Activated CD4-positive, alpha-beta T cell treated with anti-CD3 and anti-CD28 coated beads, Interleukin-2, amount 50 U/mL, for 16 hours (primary cell): ENCODE data around the gene TXNRD2.

Source experiments
- DNase-seq: peaks from one replicate; pipeline ENCODE4 v3.0.0-alpha.2; 2020

The TXNRD2 gene

GRCh38 chr22:19872779-19873137 lies 68.9 kb downstream of the TXNRD2 start:
- no peak for DNase-seq

GRCh38 chr22:19871845-19872778 lies 69.5 kb downstream of the TXNRD2 start:
- no peak for DNase-seq

- DNase-seq = no peak
Measured at GRCh38 chr22:19871023-19871844, 70.4 kb downstream of the TXNRD2 start.

- DNase-seq = no peak
Measured at GRCh38 chr22:19870153-19871022, 71.2 kb downstream of the TXNRD2 start.

GRCh38 chr22:19869497-19870152 lies 72.0 kb downstream of the TXNRD2 start:
- DNase-seq = no peak

- DNase-seq = no peak
Measured at GRCh38 chr22:19868773-19869471, 72.7 kb downstream of the TXNRD2 start.

GRCh38 chr22:19868333-19868732 lies 73.3 kb downstream of the TXNRD2 start:
- no peak for DNase-seq

- no peak for DNase-seq
Measured at GRCh38 chr22:19867617-19868016, 74.0 kb downstream of the TXNRD2 start.

- no peak for DNase-seq
Measured at GRCh38 chr22:19866665-19867009, 75.0 kb downstream of the TXNRD2 start.

- no peak for DNase-seq
Measured at GRCh38 chr22:19865141-19865829, 76.3 kb downstream of the TXNRD2 start.

GRCh38 chr22:19864538-19865106 lies 77.0 kb downstream of the TXNRD2 start:
- DNase-seq = no peak

- DNase-seq = no peak
Measured at GRCh38 chr22:19863571-19863970, 78.0 kb downstream of the TXNRD2 start.

- no peak for DNase-seq
Measured at GRCh38 chr22:19862619-19863246, 78.9 kb downstream of the TXNRD2 start.

GRCh38 chr22:19859861-19860510 lies 81.6 kb downstream of the TXNRD2 start:
- no peak for DNase-seq

- no peak for DNase-seq
Measured at GRCh38 chr22:19857382-19857781, 84.2 kb downstream of the TXNRD2 start.

GRCh38 chr22:19855504-19856409 lies 85.9 kb downstream of the TXNRD2 start:
- peak; percentile 74 for DNase-seq

GRCh38 chr22:19854778-19855503 lies 86.7 kb downstream of the TXNRD2 start, which contains the start of the genes GNB1L and RTL10:
GNB1L (minus strand) TSS chr22:19854874; CDS start chr22:19821355, 33,519 bp downstream.
RTL10 (minus strand) TSS chr22:19854874; CDS start chr22:19852261, 2,613 bp downstream.
- DNase-seq = peak; percentile 97
